KMS-11 (cell line): ENCODE data around the gene DHX30.

Experiments
- H2AFZ ChIP-seq: fragments of 200-600 bp; sonication (generic); 2 replicates; pipeline ENCODE4 v1.6.1; 2016; ENCODE audit warnings: antibody characterized with exemption, mixed run types, low read depth
- H3K27ac ChIP-seq: fragments of 200-600 bp; sonication (generic); 2 replicates; pipeline ENCODE4 v1.6.1; 2016; ENCODE audit warnings: mild to moderate bottlenecking, mixed run types
- H3K27me3 ChIP-seq: fragments of 200-600 bp; sonication (generic); 2 replicates; pipeline ENCODE4 v1.6.1; 2017; ENCODE audit warnings: mild to moderate bottlenecking, low read depth, mixed run types, moderate library complexity; ENCODE audit not compliant: insufficient read depth
- H3K36me3 ChIP-seq: fragments of 200-600 bp; sonication (generic); 2 replicates; pipeline ENCODE4 v1.6.1; 2017; ENCODE audit warnings: mild to moderate bottlenecking, mixed run types; ENCODE audit not compliant: insufficient read depth
- H3K4me1 ChIP-seq: fragments of 200-600 bp; sonication (generic); 2 replicates; pipeline ENCODE4 v1.6.1; 2016; ENCODE audit warnings: mild to moderate bottlenecking, low read depth, mixed run types; ENCODE audit not compliant: poor library complexity, severe bottlenecking
- H3K4me2 ChIP-seq: fragments of 200-600 bp; sonication (generic); 2 replicates; pipeline ENCODE4 v1.7.0; 2016; ENCODE audit warnings: mild to moderate bottlenecking, mixed run types
- H3K4me3 ChIP-seq: fragments of 200-600 bp; sonication (generic); IDR thresholded peaks from 2 replicates; pipeline ENCODE4 v1.6.1; 2017; ENCODE audit warnings: low read depth, low read length, mixed read lengths; ENCODE audit not compliant: insufficient read depth
- H3K79me2 ChIP-seq: fragments of 200-600 bp; sonication (generic); 2 replicates; pipeline ENCODE4 v1.6.1; 2016; ENCODE audit warnings: low read depth, mixed run types; ENCODE audit not compliant: insufficient read depth
- H3K9ac ChIP-seq: fragments of 200-600 bp; sonication (generic); 2 replicates; pipeline ENCODE4 v1.6.1; 2016; ENCODE audit warnings: mild to moderate bottlenecking, mixed run types
- H4K20me1 ChIP-seq: fragments of 200-600 bp; sonication (generic); 2 replicates; pipeline ENCODE4 v1.6.1; 2016; ENCODE audit warnings: mild to moderate bottlenecking, mixed run types; ENCODE audit not compliant: insufficient read depth
- CTCF ChIP-seq: fragments of 200-600 bp; sonication (generic); conservative IDR thresholded peaks from 2 replicates; pipeline ENCODE4 v1.6.1; 2017; ENCODE audit warnings: low read depth, mild to moderate bottlenecking, antibody characterized with exemption, low read length, moderate library complexity, mixed read lengths

The DHX30 gene

GRCh38 chr3:47856669-47857068, 53.7 kb downstream of the DHX30 start:
- Histone ChIP-seq H4K20me1 (no peaks in the 10 kb centered on the region), H3K4me3 (no peak overlapping the region), H3K27me3 (no peaks in the 10 kb centered on the region), H3K9ac (no peak overlapping the region), H3K4me1 (no peaks in the 10 kb centered on the region), H2AFZ (no peak overlapping the region), H3K36me3 (no peaks in the 10 kb centered on the region), H3K79me2 (no peaks in the 10 kb centered on the region), H3K4me2 (no peak overlapping the region), H3K27ac (no peak overlapping the region)
- no peak for TF ChIP-seq CTCF

- no peaks in the 10 kb centered on the region for H3K36me3 ChIP-seq
- no peak overlapping the region for H3K4me2 ChIP-seq
- no peak overlapping the region for H3K27ac ChIP-seq
- H2AFZ ChIP-seq = no peak overlapping the region
- H3K9ac ChIP-seq = no peak overlapping the region
- no peaks in the 10 kb centered on the region for H3K4me1 ChIP-seq
- no peak for TF ChIP-seq CTCF
- H3K79me2 ChIP-seq = no peaks in the 10 kb centered on the region
- H3K27me3 ChIP-seq = no peaks in the 10 kb centered on the region
- H3K4me3 ChIP-seq = no peak overlapping the region
- H4K20me1 ChIP-seq = no peaks in the 10 kb centered on the region
Measured at GRCh38 chr3:47857151-47857550, 54.2 kb downstream of the DHX30 start.

GRCh38 chr3:47859956-47860605, 57.1 kb downstream of the DHX30 start:
- H3K27ac ChIP-seq = no peak overlapping the region
- H3K36me3 ChIP-seq = no peaks in the 10 kb centered on the region
- H3K4me3 ChIP-seq = no peak overlapping the region
- no peak overlapping the region for H3K9ac ChIP-seq
- no peak overlapping the region for H3K4me2 ChIP-seq
- no peaks in the 10 kb centered on the region for H4K20me1 ChIP-seq
- no peak overlapping the region for H2AFZ ChIP-seq
- H3K79me2 ChIP-seq = no peaks in the 10 kb centered on the region
- no peak for TF ChIP-seq CTCF
- H3K4me1 ChIP-seq = no peaks in the 10 kb centered on the region
- no peaks in the 10 kb centered on the region for H3K27me3 ChIP-seq

- H3K27me3 ChIP-seq = no peaks in the 10 kb centered on the region
- no peaks in the 10 kb centered on the region for H4K20me1 ChIP-seq
- H3K4me3 ChIP-seq = no peak overlapping the region
- H3K9ac ChIP-seq = no peak overlapping the region
- H2AFZ ChIP-seq = no peak overlapping the region
- no peak overlapping the region for H3K4me2 ChIP-seq
- H3K27ac ChIP-seq = no peak overlapping the region
- TF ChIP-seq CTCF = no peak
- no peaks in the 10 kb centered on the region for H3K79me2 ChIP-seq
- H3K4me1 ChIP-seq = no peaks in the 10 kb centered on the region
- H3K36me3 ChIP-seq = no peaks in the 10 kb centered on the region
Measured at GRCh38 chr3:47863391-47864128, 60.6 kb downstream of the DHX30 start.
